Body of pancreas (tissue), 4 donors: ENCODE data around the gene OR2A1.
"Not testable (repeated sequence)": the region's sequence is repeated elsewhere in the genome, so short reads cannot be mapped to it uniquely, and the experiment has no call there.

Experiments
- POLR2A ChIP-seq, 3 donors: fragments of 450-650 bp; IDR thresholded peaks; one replicate each; pipeline ENCODE4 v1.6.1; 2016; ENCODE audit warnings: antibody characterized with exemption in 3 of 3, mild to moderate bottlenecking in 2 of 3
- TF ChIP-seq, protein P1 (sequence below), 7 experiments: fragments of 450-650 bp in 4 of 7; fragments of 200-600 bp in 3 of 7; sonication (generic) in 3 of 7; IDR thresholded peaks; one replicate each; pipeline ENCODE4 v1.5.1; 2016 to 2019; ENCODE audit warnings: antibody characterized with exemption in 7 of 7

DNA sequence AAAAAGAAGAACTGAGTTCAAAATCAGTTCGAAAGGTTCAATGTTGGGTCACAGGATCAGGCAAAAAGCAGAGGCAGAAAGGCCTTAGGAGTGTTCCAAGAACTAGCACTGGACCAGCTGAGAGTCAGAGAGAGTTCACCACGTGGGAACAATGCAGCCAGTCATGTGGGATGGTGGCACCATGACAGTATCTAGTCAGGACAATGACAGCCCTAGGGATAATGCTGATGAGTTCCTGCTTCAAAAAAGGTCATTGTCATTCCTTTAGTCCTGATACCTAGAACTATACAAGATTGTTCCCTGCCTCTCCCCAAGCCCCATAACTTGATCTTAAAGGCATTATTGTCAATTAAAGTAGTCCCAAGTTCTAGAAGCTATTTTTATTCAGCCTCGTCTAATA is 39.4 kb downstream of the OR2A1 start:
- TF ChIP-seq, protein P1, sequence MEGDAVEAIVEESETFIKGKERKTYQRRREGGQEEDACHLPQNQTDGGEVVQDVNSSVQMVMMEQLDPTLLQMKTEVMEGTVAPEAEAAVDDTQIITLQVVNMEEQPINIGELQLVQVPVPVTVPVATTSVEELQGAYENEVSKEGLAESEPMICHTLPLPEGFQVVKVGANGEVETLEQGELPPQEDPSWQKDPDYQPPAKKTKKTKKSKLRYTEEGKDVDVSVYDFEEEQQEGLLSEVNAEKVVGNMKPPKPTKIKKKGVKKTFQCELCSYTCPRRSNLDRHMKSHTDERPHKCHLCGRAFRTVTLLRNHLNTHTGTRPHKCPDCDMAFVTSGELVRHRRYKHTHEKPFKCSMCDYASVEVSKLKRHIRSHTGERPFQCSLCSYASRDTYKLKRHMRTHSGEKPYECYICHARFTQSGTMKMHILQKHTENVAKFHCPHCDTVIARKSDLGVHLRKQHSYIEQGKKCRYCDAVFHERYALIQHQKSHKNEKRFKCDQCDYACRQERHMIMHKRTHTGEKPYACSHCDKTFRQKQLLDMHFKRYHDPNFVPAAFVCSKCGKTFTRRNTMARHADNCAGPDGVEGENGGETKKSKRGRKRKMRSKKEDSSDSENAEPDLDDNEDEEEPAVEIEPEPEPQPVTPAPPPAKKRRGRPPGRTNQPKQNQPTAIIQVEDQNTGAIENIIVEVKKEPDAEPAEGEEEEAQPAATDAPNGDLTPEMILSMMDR (IDR thresholded peaks at IDR 0.05), result not testable (repeated sequence)
- not testable (repeated sequence) for TF ChIP-seq POLR2A (IDR thresholded peaks at IDR 0.05)
